ENCODE measurements around the gene RBMS3.

The RBMS3 gene

DNA sequence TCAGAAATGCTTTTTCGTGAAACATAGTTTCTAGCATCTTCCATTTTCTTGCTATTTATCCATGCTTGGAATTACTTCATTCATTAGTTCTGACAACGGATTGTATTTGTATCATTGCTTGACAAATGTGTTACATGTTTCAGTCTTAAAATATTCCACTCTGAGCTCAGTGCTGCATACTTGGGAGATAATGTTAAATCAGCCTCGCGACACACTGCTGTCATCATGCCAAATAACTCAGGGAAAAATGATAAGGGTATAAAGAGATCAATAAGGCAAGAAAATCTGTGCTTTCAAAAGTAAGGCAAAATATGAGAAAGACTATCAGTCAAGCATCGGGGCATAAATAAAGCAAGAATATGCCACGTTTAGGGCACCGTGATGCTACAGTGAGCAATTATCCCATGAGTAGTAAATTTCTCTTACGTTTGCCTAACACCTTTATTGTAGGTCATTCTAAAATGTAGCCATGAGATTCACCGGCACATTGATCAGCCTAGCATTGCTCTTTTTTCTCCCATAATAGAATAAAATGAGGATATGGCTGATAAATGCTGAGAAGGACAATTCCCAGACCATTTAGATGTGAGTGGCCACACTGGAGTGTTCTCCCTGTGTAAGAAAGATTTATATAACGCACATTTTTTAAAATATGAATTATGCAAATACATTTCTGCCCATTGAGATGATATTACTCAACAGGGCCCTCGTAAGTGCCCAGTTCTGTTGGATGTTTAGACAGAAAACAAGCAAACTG lies 133.8 kb downstream of the RBMS3 start:
- TF ChIP-seq, protein P1, sequence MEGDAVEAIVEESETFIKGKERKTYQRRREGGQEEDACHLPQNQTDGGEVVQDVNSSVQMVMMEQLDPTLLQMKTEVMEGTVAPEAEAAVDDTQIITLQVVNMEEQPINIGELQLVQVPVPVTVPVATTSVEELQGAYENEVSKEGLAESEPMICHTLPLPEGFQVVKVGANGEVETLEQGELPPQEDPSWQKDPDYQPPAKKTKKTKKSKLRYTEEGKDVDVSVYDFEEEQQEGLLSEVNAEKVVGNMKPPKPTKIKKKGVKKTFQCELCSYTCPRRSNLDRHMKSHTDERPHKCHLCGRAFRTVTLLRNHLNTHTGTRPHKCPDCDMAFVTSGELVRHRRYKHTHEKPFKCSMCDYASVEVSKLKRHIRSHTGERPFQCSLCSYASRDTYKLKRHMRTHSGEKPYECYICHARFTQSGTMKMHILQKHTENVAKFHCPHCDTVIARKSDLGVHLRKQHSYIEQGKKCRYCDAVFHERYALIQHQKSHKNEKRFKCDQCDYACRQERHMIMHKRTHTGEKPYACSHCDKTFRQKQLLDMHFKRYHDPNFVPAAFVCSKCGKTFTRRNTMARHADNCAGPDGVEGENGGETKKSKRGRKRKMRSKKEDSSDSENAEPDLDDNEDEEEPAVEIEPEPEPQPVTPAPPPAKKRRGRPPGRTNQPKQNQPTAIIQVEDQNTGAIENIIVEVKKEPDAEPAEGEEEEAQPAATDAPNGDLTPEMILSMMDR (IDR thresholded peaks at IDR 0.05; ENCODE audit: insufficient read depth, missing control alignments) = no peak
- DNase-seq (ENCODE audit: insufficient read length, low spot score) = no peak
- no peak for FAIRE-seq

DNA sequence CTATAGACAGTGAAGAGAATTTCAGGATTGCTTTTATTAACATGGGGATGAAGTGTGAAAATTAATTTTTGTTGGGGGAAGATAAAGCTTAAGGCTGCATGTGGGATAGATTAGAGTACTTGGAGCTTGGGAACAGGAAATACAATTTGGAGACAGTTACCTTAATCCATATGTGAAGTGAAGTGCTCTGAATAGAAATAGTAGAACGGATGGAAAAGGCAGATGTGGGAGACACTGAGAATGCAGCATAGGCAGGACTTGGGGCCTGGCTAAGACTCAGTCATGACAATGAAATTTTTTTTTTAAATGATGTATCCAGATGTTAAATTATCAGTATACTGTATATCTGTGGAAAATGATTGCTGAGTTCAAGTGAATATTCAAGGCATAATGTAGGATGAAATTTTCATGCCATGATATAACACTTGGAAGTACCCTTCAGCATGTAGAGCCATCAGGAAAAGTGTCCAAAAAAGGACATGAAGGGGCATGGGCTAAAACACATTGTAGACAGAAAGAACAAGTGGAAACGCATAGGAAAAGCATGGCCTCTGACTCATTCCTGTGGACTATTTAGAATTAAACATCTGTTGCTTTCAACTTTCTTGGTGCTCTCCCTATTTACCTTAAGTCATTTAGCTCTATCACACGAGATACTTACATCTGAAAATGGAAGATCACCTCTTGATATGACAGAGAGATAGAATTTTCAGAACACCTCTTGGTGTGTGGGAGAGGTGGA lies 134.8 kb downstream of the RBMS3 start:
- no peak for FAIRE-seq
- no peak for DNase-seq (ENCODE audit: insufficient read length, low spot score)
- TF ChIP-seq, protein P1 (IDR thresholded peaks at IDR 0.05; ENCODE audit: insufficient read depth, missing control alignments) = no peak

DNA sequence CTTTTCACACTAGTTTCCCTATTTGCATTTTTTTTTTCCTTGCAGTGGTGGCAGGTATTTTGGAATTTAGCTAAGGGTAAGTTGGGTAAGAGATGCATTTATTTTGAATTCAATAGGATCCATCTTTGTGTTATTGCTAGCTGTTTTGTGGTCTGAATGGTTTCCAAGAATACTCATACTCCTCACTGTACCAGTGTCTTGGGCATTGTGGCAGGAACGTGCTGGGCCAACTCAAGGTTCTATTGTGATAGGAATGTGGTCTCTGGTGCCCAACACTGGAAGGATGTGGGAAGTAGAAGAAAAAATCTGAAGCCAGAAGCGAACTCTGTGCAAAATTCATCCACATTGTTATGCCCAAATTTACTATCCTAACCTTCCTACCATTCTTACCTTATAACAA lies 135.6 kb downstream of the RBMS3 start:
- DNase-seq (ENCODE audit: insufficient read length, low spot score) (no peak), FAIRE-seq (no peak)
- TF ChIP-seq, protein P1 (IDR thresholded peaks at IDR 0.05; ENCODE audit: insufficient read depth, missing control alignments) = no peak

GRCh38 chr3:29420106-29420505 lies 139.2 kb downstream of the RBMS3 start:
- FAIRE-seq (no peak), DNase-seq (ENCODE audit: insufficient read length, low spot score) (no peak)
- TF ChIP-seq, protein P1 (IDR thresholded peaks at IDR 0.05; ENCODE audit: insufficient read depth, missing control alignments) = no peak

GRCh38 chr3:29426302-29427226 lies 145.7 kb downstream of the RBMS3 start:
- DNase-seq (ENCODE audit: insufficient read length, low spot score) (no peak), FAIRE-seq (no peak)
- TF ChIP-seq, protein P1 (IDR thresholded peaks at IDR 0.05; ENCODE audit: insufficient read depth, missing control alignments) = no peak

DNA sequence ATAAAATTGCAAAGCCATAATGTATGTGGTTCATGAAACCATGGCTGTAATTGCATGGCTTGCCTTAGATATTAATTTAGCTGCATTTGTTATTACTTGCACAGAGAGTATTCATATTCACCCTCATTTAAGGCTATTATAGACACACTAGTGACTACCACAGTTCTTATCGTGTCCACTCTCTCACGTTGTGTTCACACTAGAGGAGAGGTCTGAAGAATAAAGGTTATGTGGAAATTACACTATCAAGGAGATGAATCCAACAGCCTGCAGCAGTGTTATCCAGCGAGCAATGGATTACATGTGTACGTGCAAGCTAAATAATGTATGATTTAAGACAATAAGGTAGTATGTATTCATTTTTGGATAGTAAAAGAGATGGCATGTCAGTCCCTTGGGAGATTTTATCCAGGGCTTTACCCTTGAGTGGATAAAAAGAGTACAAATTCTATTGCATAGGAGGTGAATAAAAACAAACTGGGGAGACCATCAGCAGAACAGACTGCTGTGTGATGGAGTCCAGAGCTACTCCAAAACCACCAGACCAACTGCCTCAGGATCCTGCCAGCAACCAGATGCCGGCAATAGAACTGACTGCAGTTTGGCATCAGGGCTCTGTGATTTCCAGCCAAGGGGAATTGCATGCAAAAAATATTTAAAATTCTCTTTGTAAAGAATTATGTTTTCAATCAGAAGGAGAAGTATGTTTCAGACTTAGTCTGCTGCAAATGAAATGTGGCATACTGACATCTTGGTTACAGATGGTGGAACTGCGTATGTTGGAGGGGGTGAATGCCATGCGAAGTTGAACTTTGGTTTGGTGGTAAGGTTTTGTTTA lies 146.6 kb downstream of the RBMS3 start:
- FAIRE-seq (no peak), DNase-seq (ENCODE audit: insufficient read length, low spot score) (no peak)
- TF ChIP-seq, protein P1 (IDR thresholded peaks at IDR 0.05; ENCODE audit: insufficient read depth, missing control alignments) = no peak
